A673 (cell line): ENCODE results near the gene CACNG4. TPM values are rescaled to one million over a fixed set of nuclear protein-coding genes. Genes with fewer than 3 reads are reported as not detected.

Source experiments
- BruUV-seq: library from RNA; stranded (reverse); fragments of 400-500 nt; replicated peaks from 2 replicates; lab custom pipeline; 2021; lab: Mats Ljungman, UMichigan
- CTCF ChIA-PET: fragments of 300-600 bp; sonication (Branson Sonifier 250); formaldehyde crosslinking; loops from one replicate; lab custom pipeline; 2022; ENCODE audit warnings: antibody characterized with exemption; lab: Charles Lee
- POLR2A ChIA-PET: fragments of 300-600 bp; sonication (Branson Sonifier 250); formaldehyde crosslinking; loops from one replicate; lab custom pipeline; 2022; ENCODE audit warnings: antibody characterized with exemption; ENCODE audit not compliant: low non-redundant PET; lab: Charles Lee
- DNase-seq: peaks from one replicate; pipeline ENCODE4 v3.0.0-alpha.2; 2015; ENCODE audit warnings: low spot score
- H3K27ac ChIP-seq: fragments of 200-600 bp; sonication (generic); 2 replicates; pipeline ENCODE4 v1.5.1; 2016; ENCODE audit warnings: mixed run types, low read depth, mild to moderate bottlenecking, mixed read lengths, antibody characterized with exemption, low read length; ENCODE audit not compliant: poor library complexity, severe bottlenecking
- H3K27me3 ChIP-seq: fragments of 200-600 bp; sonication (generic); replicated peaks from 2 replicates; pipeline ENCODE4 v1.6.1; 2017; ENCODE audit warnings: mixed run types, low read depth, mild to moderate bottlenecking, mixed read lengths, antibody characterized with exemption, low read length; ENCODE audit not compliant: insufficient read depth, poor library complexity
- H3K36me3 ChIP-seq: fragments of 200-600 bp; sonication (generic); 2 replicates; pipeline ENCODE4 v1.6.1; 2016; ENCODE audit warnings: mixed run types, mild to moderate bottlenecking, mixed read lengths, antibody characterized with exemption, low read length; ENCODE audit not compliant: insufficient read depth, poor library complexity, severe bottlenecking
- H3K4me1 ChIP-seq: fragments of 200-600 bp; sonication (generic); 2 replicates; pipeline ENCODE4 v1.6.1; 2017; ENCODE audit warnings: mixed run types, mild to moderate bottlenecking, mixed read lengths, antibody characterized with exemption, low read length; ENCODE audit not compliant: insufficient read depth, poor library complexity, severe bottlenecking
- H3K4me3 ChIP-seq: fragments of 200-600 bp; sonication (generic); 2 replicates; pipeline ENCODE4 v1.5.1; 2016; ENCODE audit warnings: low read depth, mixed run types, mild to moderate bottlenecking, mixed read lengths, low read length; ENCODE audit not compliant: poor library complexity, severe bottlenecking
- H3K9me3 ChIP-seq: fragments of 200-600 bp; sonication (generic); 2 replicates; pipeline ENCODE4 v1.6.1; 2016; ENCODE audit warnings: mixed run types, low read depth, mild to moderate bottlenecking, mixed read lengths, antibody characterized with exemption, low read length; ENCODE audit not compliant: poor library complexity, severe bottlenecking
- CTCF ChIP-seq: fragments of 300-800, 200-600 bp; sonication (generic); conservative IDR thresholded peaks from 2 replicates; pipeline ENCODE4 v1.5.1; 2017; ENCODE audit warnings: low read depth, mild to moderate bottlenecking, antibody characterized with exemption, low read length, moderate library complexity, mixed read lengths
- EZH2 ChIP-seq: fragments of 200-600 bp; sonication (generic); IDR thresholded peaks from 2 replicates; pipeline ENCODE4 v1.6.1; 2017; ENCODE audit warnings: borderline replicate concordance, low read depth, mild to moderate bottlenecking, mixed read lengths, antibody characterized with exemption, low read length; ENCODE audit not compliant: poor library complexity, severe bottlenecking
- intact Hi-C: fragments of 100-400 bp; cut with micrococcal nuclease; formaldehyde crosslinking; loops from one replicate; pipeline ENCODE4 v1.10.0; 2022; ENCODE audit not compliant: unreplicated experiment
- total RNA-seq: library from RNA; stranded (reverse); gene quantifications from 2 replicates; pipeline ENCODE4 v1.2.3, GENCODE V29; 2021

Gene CACNG4
- total RNA-seq, 1 experiment from 2014 or later = 9.7 TPM

- no peak for DNase-seq
- POLR2A ChIA-PET = no interaction called here
Observed at GRCh38 chr17:66932311-66932710, 32.2 kb upstream of the CACNG4 start.

GRCh38 chr17:66934040-66934439 lies 30.5 kb upstream of the CACNG4 start:
- no peak for TF ChIP-seq CTCF
- no peak for TF ChIP-seq EZH2
- intact Hi-C loops = no loop called here
- Histone ChIP-seq H3K36me3 (no peaks in the 10 kb centered on the region), H3K27me3 (no peaks in the 10 kb centered on the region), H3K4me1 (peaks cover 2% of the 10 kb centered on the region), H3K27ac (no peak overlapping the region), H3K9me3 (no peaks in the 10 kb centered on the region), H3K4me3 (no peak overlapping the region)
- ChIA-PET CTCF (no interaction called here), POLR2A (no interaction called here)
- no TSS peak for BruUV-seq
- no peak for DNase-seq

More at GRCh38 chr17:66932311-66932710, 32.2 kb upstream of the CACNG4 start:
- BruUV-seq = no TSS peak
- intact Hi-C loops = no loop called here
- CTCF ChIA-PET = no interaction called here
- Histone ChIP-seq H3K4me3 (no peak overlapping the region), H3K27me3 (no peaks in the 10 kb centered on the region), H3K36me3 (no peaks in the 10 kb centered on the region), H3K9me3 (no peaks in the 10 kb centered on the region), H3K27ac (no peak overlapping the region), H3K4me1 (no peaks in the 10 kb centered on the region)
- TF ChIP-seq CTCF (no peak), EZH2 (no peak)

- intact Hi-C loops = no loop called here
- CTCF ChIA-PET = no interaction called here
Observed at GRCh38 chr17:66935717-66936116, 28.8 kb upstream of the CACNG4 start.

More at GRCh38 chr17:66935717-66936116, 28.8 kb upstream of the CACNG4 start:
- POLR2A ChIA-PET = no interaction called here
- H3K27me3 ChIP-seq = no peaks in the 10 kb centered on the region
- H3K36me3 ChIP-seq = no peaks in the 10 kb centered on the region
- BruUV-seq = no TSS peak
- H3K27ac ChIP-seq = no peak overlapping the region
- TF ChIP-seq CTCF = no peak
- no peak for TF ChIP-seq EZH2
- no peak for DNase-seq
- H3K4me1 ChIP-seq = peaks cover 6% of the 10 kb centered on the region
- H3K9me3 ChIP-seq = no peaks in the 10 kb centered on the region
- no peak overlapping the region for H3K4me3 ChIP-seq
